Tibial nerve (tissue), 4 donors: ENCODE data around the gene USP24. TPM values are rescaled to one million over a fixed set of nuclear protein-coding genes. Genes with fewer than 3 reads are reported as not detected.

Source experiments
- DNase-seq, 2 donors: peaks; one replicate each; pipeline ENCODE4 v3.0.0-alpha.2; 2019; ENCODE audit warnings: low spot score in 2 of 2
- H3K27ac ChIP-seq, 4 donors: fragments of 200-600 bp; sonication (generic) in 3 of 4; one replicate each; pipeline ENCODE4 v1.5.1; 2017 to 2019; ENCODE audit warnings: mild to moderate bottlenecking in 1 of 4
- H3K27me3 ChIP-seq, 2 donors: fragments of 200-600 bp; sonication (generic) in 1 of 2; one replicate each; pipeline versions ENCODE4 v1.5.1 to v1.6.0; 2017 to 2019
- H3K36me3 ChIP-seq, 3 donors: fragments of 200-600 bp; sonication (generic); one replicate each; pipeline ENCODE4 v1.5.1; 2018 to 2019
- H3K4me1 ChIP-seq, 4 donors: fragments of 200-600 bp; sonication (generic) in 3 of 4; one replicate each; pipeline ENCODE4 v1.5.1; 2017 to 2019
- H3K4me3 ChIP-seq, 4 donors: fragments of 200-600 bp; sonication (generic) in 3 of 4; one replicate each; pipeline ENCODE4 v1.5.1; 2017 to 2019; ENCODE audit warnings: mild to moderate bottlenecking in 1 of 4, moderate library complexity in 1 of 4
- H3K9me3 ChIP-seq, 4 donors: fragments of 200-600 bp; sonication (generic) in 3 of 4; one replicate each; pipeline ENCODE4 v1.5.1; 2017 to 2019
- CTCF ChIP-seq, 5 experiments: fragments of 200-600 bp in 3 of 5; fragments of 450-650 bp in 2 of 5; sonication (generic) in 3 of 5; IDR thresholded peaks; one replicate each; pipeline ENCODE4 v1.5.1; 2016 to 2019; ENCODE audit warnings: antibody characterized with exemption in 5 of 5, mild to moderate bottlenecking in 3 of 5, moderate library complexity in 2 of 5
- EP300 ChIP-seq, 2 donors: sonication (generic); formaldehyde crosslinking; IDR thresholded peaks; one replicate each; pipeline ENCODE4 v1.6.1; 2017; ENCODE audit warnings: antibody characterized with exemption in 2 of 2, mild to moderate bottlenecking in 1 of 2
- POLR2A ChIP-seq, 2 donors: fragments of 450-650 bp; IDR thresholded peaks; one replicate each; pipeline ENCODE4 v1.6.1; 2017; ENCODE audit warnings: antibody characterized with exemption in 2 of 2, mild to moderate bottlenecking in 2 of 2, moderate library complexity in 2 of 2
- WGBS, 2 donors: methylation state at CpG; one replicate each; pipeline ENCODE4 v1.1.5; 2018; 5-methylcytosine and 5-hydroxymethylcytosine counted together
- total RNA-seq, 4 donors: library from RNA; depleted of rRNA; stranded (reverse); fragments of >200 nt; gene quantifications; one replicate each; pipeline ENCODE4 v1.1.0, GENCODE V29; 2016

USP24 gene
- total RNA-seq, 4 donors from 2014 or later: 46.8 to 63.8 (median 55.7) TPM

DNA sequence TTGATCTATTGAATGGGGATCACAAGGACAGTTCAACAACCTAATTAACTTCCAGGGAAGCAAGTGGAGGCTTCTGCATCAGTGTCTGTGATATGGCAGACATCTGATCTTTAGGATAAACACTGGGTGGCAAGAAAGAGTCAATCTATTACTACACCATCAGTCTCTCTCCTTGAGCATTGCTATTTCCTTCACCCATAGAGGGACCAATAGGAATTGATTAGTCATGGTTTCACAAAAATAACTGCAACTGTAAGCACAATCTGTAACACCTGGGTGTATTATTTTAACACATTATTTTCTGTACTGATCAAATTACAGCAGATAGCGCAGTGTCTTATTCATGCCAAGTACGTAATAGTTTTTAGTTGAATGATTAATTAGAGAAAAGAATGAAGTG lies 50.3 kb downstream of the USP24 start:
- H3K27ac ChIP-seq: no peak overlapping the region
- H3K4me1 ChIP-seq: peaks cover 0 to 11% (median 0%) of the 10 kb centered on the region in 4 donors
- peaks cover 0 to 65% (median 0%) of the 10 kb centered on the region in 3 donors for H3K36me3 ChIP-seq
- no peaks in the 10 kb centered on the region for H3K27me3 ChIP-seq
- DNase-seq: no peak
- H3K4me3 ChIP-seq: no peak overlapping the region
- TF ChIP-seq EP300 (IDR thresholded peaks at IDR 0.05): no peak
- no peak for TF ChIP-seq POLR2A (IDR thresholded peaks at IDR 0.05)
- no peak for TF ChIP-seq CTCF (IDR thresholded peaks at IDR 0.05)
- WGBS, 2 donors: 97 to 98% methylated on average over 2 of the region's 2 CpGs
- no peaks in the 10 kb centered on the region for H3K9me3 ChIP-seq

GRCh38 chr1:55159571-55159970 lies 55.6 kb downstream of the USP24 start:
- H3K36me3 ChIP-seq: peaks cover 0 to 72% (median 10%) of the 10 kb centered on the region in 3 donors
- 94 to 95% methylated on average over 2 of the region's 2 CpGs for WGBS, 2 donors
- H3K9me3 ChIP-seq: no peaks in the 10 kb centered on the region
- DNase-seq: no peak
- H3K27ac ChIP-seq: no peak overlapping the region
- no peak for TF ChIP-seq CTCF (IDR thresholded peaks at IDR 0.05)
- no peak for TF ChIP-seq POLR2A (IDR thresholded peaks at IDR 0.05)
- TF ChIP-seq EP300 (IDR thresholded peaks at IDR 0.05): no peak
- H3K4me1 ChIP-seq: peaks cover 0 to 11% (median 0%) of the 10 kb centered on the region in 4 donors
- H3K4me3 ChIP-seq: no peak overlapping the region
- H3K27me3 ChIP-seq: no peaks in the 10 kb centered on the region

DNA sequence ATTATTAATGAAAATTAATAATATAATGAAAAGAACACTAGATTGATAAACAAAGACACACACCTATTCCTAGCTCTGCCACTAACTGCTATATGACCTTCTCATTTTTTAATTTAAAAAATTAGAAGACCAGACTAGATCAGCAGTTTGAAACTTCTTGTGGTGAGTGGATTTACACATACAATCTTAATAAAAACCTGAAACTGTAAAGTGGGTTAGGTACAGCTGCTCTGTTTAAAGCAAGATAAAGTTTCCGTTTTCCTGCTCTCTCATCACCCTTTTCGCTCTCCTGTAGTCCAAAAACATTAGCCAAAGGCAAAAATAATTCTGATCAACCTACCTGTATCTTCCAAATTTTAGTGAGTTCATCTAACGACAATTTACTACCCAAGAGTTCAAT lies 58.6 kb downstream of the USP24 start:
- Histone ChIP-seq H3K27me3 (no peaks in the 10 kb centered on the region), H3K4me3 (no peak overlapping the region), H3K9me3 (no peaks in the 10 kb centered on the region), H3K36me3 (peaks cover 0 to 68% (median 10%) of the 10 kb centered on the region in 3 donors), H3K27ac (no peak overlapping the region), H3K4me1 (peaks cover 0 to 30% (median 3%) of the 10 kb centered on the region in 4 donors)
- no peak for DNase-seq
- WGBS, 2 donors: 96 to 97% methylated on average over 3 of the region's 3 CpGs
- TF ChIP-seq EP300 (IDR thresholded peaks at IDR 0.05) (no peak), CTCF (IDR thresholded peaks at IDR 0.05) (no peak)

DNA sequence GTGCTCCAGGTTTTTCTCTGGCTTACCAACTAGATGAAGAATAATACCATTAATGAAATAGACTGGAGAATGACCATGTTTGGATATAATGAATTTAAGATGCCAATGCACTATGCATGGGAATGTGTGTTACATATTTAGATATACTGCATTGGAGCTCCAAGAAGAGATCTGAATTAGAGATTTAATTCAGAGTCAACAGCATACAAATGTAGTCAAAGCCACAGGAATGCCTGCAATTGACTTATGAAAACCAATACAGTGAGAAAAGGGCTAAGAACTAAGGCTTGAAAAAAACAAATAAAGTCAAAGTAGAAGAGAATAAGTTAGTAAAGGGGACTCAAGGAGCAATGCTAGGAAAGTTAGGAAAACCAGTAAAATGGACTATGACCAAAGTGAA lies 59.1 kb downstream of the USP24 start:
- Histone ChIP-seq H3K4me3 (no peak overlapping the region), H3K27me3 (no peaks in the 10 kb centered on the region), H3K27ac (no peak overlapping the region), H3K36me3 (peaks cover 0 to 64% (median 10%) of the 10 kb centered on the region in 3 donors), H3K4me1 (peaks cover 0 to 30% (median 3%) of the 10 kb centered on the region in 4 donors), H3K9me3 (no peaks in the 10 kb centered on the region)
- DNase-seq: no peak
- no peak for TF ChIP-seq POLR2A (IDR thresholded peaks at IDR 0.05)
- no peak for TF ChIP-seq CTCF (IDR thresholded peaks at IDR 0.05)
- TF ChIP-seq EP300 (IDR thresholded peaks at IDR 0.05): no peak

GRCh38 chr1:55155522-55155921 lies 59.6 kb downstream of the USP24 start:
- H3K4me3 ChIP-seq: no peak overlapping the region
- no peaks in the 10 kb centered on the region for H3K27me3 ChIP-seq
- peak in 1 of 2 donors; percentile 20 for DNase-seq
- H3K4me1 ChIP-seq: peaks cover 0 to 30% (median 3%) of the 10 kb centered on the region in 4 donors
- H3K36me3 ChIP-seq: peaks cover 0 to 58% (median 10%) of the 10 kb centered on the region in 3 donors
- no peak for TF ChIP-seq POLR2A (IDR thresholded peaks at IDR 0.05)
- no peak for TF ChIP-seq EP300 (IDR thresholded peaks at IDR 0.05)
- TF ChIP-seq CTCF (IDR thresholded peaks at IDR 0.05): no peak
- 64 to 68% methylated on average over 6 of the region's 6 CpGs for WGBS, 2 donors
- H3K27ac ChIP-seq: no peak overlapping the region
- no peaks in the 10 kb centered on the region for H3K9me3 ChIP-seq
